IgD-negative memory B cell (primary cell): ENCODE measurements around the gene RFX4. TPM values are rescaled to one million over a fixed set of nuclear protein-coding genes. Genes with fewer than 3 reads are reported as not detected.

Experiments
- H3K27ac Mint-ChIP-seq, 3 donors: one replicate each; pipeline ENCODE4 v1.8.0; 2020 to 2022; ENCODE audit warnings: mild to moderate bottlenecking in 3 of 3, mixed read lengths in 3 of 3, moderate library complexity in 1 of 3
- H3K27me3 Mint-ChIP-seq: one replicate; pipeline ENCODE4 v1.8.0; 2021; ENCODE audit warnings: mixed read lengths
- H3K36me3 Mint-ChIP-seq: one replicate; pipeline ENCODE4 v1.8.0; 2020; ENCODE audit warnings: mild to moderate bottlenecking, mixed read lengths
- H3K4me1 Mint-ChIP-seq, 3 donors: one replicate each; pipeline ENCODE4 v1.8.0; 2020 to 2022; ENCODE audit warnings: mixed read lengths in 3 of 3, mild to moderate bottlenecking in 1 of 3
- H3K4me3 Mint-ChIP-seq, 4 donors: one replicate each; pipeline ENCODE4 v1.8.0; 2020 to 2022; ENCODE audit warnings: mild to moderate bottlenecking in 4 of 4, mixed read lengths in 4 of 4, moderate library complexity in 3 of 4
- H3K9me3 Mint-ChIP-seq, 3 donors: one replicate each; pipeline ENCODE4 v1.8.0; 2020 to 2021; ENCODE audit warnings: mixed read lengths in 3 of 3, mild to moderate bottlenecking in 1 of 3
- polyA plus RNA-seq: library from polyadenylated mRNA; unstranded; fragments of 300-500 nt; fragmentation: Illumina TruSeq; gene quantifications from one replicate; pipeline ENCODE4 v1.2.3, GENCODE V29; 2021

The RFX4 gene
- polyA plus RNA-seq, 1 donor from 2014 or later: not detected

- Mint-ChIP-seq H3K4me3 (no peak overlapping the region), H3K4me1 (no peaks in the 10 kb centered on the region), H3K27me3 (peaks cover 6% of the 10 kb centered on the region), H3K27ac (no peak overlapping the region), H3K36me3 (peaks cover 1% of the 10 kb centered on the region), H3K9me3 (no peaks in the 10 kb centered on the region)
Observed at GRCh38 chr12:106736051-106736957, 153.5 kb downstream of the RFX4 start.

DNA sequence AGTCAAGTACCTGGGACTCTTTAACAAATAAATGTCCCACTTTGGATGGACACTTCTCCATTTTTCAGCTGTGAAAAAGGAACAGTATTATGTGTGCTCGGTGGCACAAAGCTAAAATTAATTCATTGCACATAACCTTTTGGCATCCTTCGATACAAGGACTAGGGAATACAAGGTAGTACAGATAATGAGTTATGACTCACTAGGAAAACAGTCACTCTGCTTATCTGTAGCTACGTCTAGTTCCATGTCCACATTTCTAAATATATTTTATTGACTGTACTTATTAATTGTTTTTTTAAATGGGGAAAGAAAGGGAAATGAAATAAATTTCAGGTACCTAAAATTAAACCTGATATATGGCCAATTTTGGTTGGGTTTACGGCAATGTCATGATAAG lies 156.5 kb downstream of the RFX4 start:
- peaks cover 1% of the 10 kb centered on the region for H3K36me3 Mint-ChIP-seq
- H3K27me3 Mint-ChIP-seq: peaks cover 11% of the 10 kb centered on the region
- H3K4me1 Mint-ChIP-seq: no peaks in the 10 kb centered on the region
- H3K9me3 Mint-ChIP-seq: no peaks in the 10 kb centered on the region
- no peak overlapping the region for H3K4me3 Mint-ChIP-seq
- no peak overlapping the region for H3K27ac Mint-ChIP-seq

- Mint-ChIP-seq H3K9me3 (no peaks in the 10 kb centered on the region), H3K4me1 (no peaks in the 10 kb centered on the region), H3K4me3 (no peak overlapping the region), H3K27me3 (peaks cover 15% of the 10 kb centered on the region), H3K36me3 (peaks cover 1% of the 10 kb centered on the region), H3K27ac (no peak overlapping the region)
Observed at GRCh38 chr12:106739815-106740530, 157.2 kb downstream of the RFX4 start.

DNA sequence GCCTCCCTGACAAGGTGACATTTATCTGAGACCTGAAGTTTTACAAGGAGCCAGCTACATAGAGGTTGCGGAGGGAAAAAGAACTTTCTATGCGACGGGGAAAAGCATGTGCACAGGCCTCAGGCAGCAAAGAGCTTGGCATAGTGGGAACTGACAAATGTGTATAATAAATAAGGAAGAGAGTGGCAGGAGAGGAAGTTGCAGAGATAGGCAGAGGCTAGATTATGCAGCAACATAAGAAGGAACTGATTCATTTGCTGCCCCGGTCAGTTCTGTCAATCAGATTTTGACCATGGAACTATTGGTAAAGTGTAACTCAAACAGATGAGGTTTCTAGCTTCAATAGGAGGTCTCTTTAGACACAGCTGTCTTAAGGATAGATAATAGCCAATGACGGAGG lies 158.0 kb downstream of the RFX4 start:
- H3K36me3 Mint-ChIP-seq: peaks cover 1% of the 10 kb centered on the region
- no peaks in the 10 kb centered on the region for H3K4me1 Mint-ChIP-seq
- H3K9me3 Mint-ChIP-seq: no peaks in the 10 kb centered on the region
- no peak overlapping the region for H3K4me3 Mint-ChIP-seq
- peaks cover 16% of the 10 kb centered on the region for H3K27me3 Mint-ChIP-seq
- no peak overlapping the region for H3K27ac Mint-ChIP-seq

DNA sequence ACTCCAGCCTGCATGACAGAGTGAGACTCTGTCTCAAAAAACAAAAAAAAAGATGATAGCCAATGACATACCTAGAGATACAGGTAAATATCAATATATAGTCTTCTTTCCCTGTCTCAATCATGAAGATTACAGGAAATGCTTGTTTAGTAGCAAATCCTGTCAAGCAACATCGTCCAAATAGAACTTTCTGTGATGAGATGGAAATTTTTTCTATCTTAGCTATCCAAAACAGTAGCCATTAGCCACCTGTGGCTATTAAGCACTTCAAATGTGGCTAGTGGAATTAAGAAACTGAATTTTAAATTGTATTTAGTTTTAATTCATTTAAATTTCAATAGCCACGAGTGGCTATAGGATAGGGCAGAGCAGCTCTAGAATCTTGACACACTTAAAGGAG lies 158.4 kb downstream of the RFX4 start:
- H3K36me3 Mint-ChIP-seq: peaks cover 1% of the 10 kb centered on the region
- H3K9me3 Mint-ChIP-seq: no peaks in the 10 kb centered on the region
- peaks cover 16% of the 10 kb centered on the region for H3K27me3 Mint-ChIP-seq
- no peaks in the 10 kb centered on the region for H3K4me1 Mint-ChIP-seq
- no peak overlapping the region for H3K27ac Mint-ChIP-seq
- no peak overlapping the region for H3K4me3 Mint-ChIP-seq

DNA sequence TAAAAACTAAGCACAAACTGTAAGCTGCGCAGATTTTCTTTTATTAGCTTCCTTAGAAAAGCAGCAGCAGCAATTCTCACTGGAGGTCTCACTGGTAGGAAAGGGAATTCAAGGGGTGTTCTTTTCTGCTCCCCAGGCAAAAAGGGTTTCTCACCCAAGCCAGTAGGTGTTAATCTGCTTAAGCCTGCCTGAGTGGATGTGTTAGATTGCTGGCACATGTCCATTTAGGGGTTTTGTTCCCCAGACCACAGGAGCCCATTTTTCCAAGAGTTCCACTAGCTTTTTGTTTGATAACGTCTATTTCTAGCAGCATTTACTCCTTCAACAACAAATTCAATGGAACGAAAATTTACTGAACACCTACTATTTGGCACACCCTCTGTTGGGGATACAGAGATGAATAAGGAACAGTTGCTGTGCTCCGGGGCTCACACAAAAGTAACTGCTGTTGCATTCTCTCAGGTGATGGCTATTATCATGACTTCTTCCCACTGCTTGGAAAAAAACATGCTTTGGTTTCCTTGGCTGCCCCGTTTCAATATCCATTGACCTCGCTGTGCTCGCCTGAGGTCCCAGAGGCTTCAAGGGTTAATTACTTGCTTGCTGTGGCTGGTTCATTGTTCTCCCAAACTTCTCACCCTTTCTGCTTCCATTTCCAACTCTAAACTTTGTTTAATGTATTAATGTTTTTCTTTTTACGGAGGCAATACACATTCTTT lies 160.6 kb downstream of the RFX4 start:
- peaks cover 18% of the 10 kb centered on the region for H3K27me3 Mint-ChIP-seq
- H3K36me3 Mint-ChIP-seq: peaks cover 1% of the 10 kb centered on the region
- no peak overlapping the region for H3K27ac Mint-ChIP-seq
- H3K4me3 Mint-ChIP-seq: no peak overlapping the region
- peaks cover 5 to 9% (median 6%) of the 10 kb centered on the region in 3 donors for H3K4me1 Mint-ChIP-seq
- H3K9me3 Mint-ChIP-seq: no peaks in the 10 kb centered on the region

DNA sequence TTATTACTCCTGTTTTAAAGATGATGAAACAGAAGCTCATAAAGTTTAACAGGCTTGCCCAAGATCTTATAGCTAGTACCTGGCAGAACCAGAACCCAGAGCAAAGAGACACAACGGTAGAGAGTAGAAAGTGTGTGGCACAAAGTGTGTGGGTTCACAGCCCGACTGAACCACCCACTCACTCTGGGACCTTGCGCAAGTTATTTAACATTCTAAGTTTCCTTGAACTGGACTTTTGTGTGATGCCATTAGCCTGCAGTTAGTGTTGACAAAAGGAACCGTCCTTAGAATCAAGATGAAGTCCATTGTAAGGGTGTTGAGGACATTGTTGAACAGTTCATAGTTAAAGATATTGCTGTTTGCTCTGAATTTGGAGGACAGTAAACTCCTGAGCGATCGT lies 161.8 kb downstream of the RFX4 start:
- Mint-ChIP-seq H3K4me3 (no peak overlapping the region), H3K36me3 (peaks cover 1% of the 10 kb centered on the region), H3K9me3 (no peaks in the 10 kb centered on the region), H3K4me1 (peaks cover 5 to 9% (median 7%) of the 10 kb centered on the region in 3 donors), H3K27ac (no peak overlapping the region), H3K27me3 (peaks cover 17% of the 10 kb centered on the region)

- Mint-ChIP-seq H3K4me3 (no peak overlapping the region), H3K36me3 (peaks cover 1% of the 10 kb centered on the region), H3K27me3 (peaks cover 16% of the 10 kb centered on the region), H3K27ac (no peak overlapping the region), H3K4me1 (peaks cover 5 to 9% (median 7%) of the 10 kb centered on the region in 3 donors), H3K9me3 (no peaks in the 10 kb centered on the region)
Observed at GRCh38 chr12:106745181-106745745, 162.5 kb downstream of the RFX4 start.

DNA sequence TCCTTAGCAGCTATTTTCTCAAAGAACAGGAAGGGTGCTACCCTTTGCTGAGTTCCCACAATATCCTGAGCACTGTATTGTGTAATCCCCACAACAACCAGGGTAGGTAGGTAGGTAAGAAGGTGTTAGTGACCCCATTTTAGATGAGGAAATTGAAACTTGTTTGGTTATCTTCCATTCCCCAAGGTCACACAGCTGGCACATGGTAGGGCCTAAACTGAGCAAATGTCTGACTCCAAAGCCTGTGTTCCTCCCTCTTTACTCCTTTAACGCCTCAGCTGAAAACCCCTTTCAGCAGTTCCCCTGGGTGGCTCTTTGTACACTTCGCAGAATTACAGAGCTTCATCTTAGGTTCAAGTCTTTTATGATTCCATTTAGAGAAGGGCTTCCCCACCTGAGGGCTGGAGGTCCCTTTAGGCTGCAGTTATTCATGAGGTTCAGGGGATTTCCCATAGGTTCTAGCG lies 165.2 kb downstream of the RFX4 start:
- H3K4me1 Mint-ChIP-seq: peaks cover 7 to 12% (median 12%) of the 10 kb centered on the region in 3 donors
- no peaks in the 10 kb centered on the region for H3K9me3 Mint-ChIP-seq
- H3K27ac Mint-ChIP-seq: peak overlapping the region; percentile 19 to 85 (median 60)

DNA sequence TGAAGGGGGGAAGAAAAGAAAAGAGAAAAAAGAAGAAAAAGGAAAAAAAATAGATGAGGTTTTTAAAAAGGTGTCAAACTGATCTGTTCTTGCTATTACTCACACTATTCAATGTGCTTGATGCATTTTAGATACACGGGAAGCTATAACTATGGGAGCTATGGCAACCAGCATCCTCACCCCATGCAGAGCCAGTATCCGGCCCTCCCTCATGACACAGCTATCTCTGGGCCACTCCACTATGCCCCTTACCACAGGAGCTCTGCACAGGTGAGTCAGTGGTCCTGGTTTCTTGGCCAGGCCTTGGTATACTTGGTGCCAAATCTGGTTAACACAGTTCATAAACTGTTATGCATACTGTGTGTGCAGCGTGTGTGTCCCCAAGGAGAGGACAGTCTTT lies 167.7 kb downstream of the RFX4 start:
- Mint-ChIP-seq H3K27me3 (peaks cover 4% of the 10 kb centered on the region), H3K4me1 (peaks cover 16 to 30% (median 29%) of the 10 kb centered on the region in 3 donors), H3K36me3 (no peaks in the 10 kb centered on the region), H3K9me3 (no peaks in the 10 kb centered on the region), H3K4me3 (no peak overlapping the region), H3K27ac (no peak overlapping the region)

More for the DNA sequence above, 165.2 kb downstream of the RFX4 start:
- H3K27me3 Mint-ChIP-seq: peaks cover 12% of the 10 kb centered on the region
- H3K36me3 Mint-ChIP-seq: no peaks in the 10 kb centered on the region
- peak overlapping the region in 1 of 4 donors; percentile 6 for H3K4me3 Mint-ChIP-seq

GRCh38 chr12:106753526-106753925 lies 170.7 kb downstream of the RFX4 start:
- peak overlapping the region in 2 of 4 donors; percentile 74 to 89 for H3K4me3 Mint-ChIP-seq
- H3K4me1 Mint-ChIP-seq: peaks cover 9 to 23% (median 21%) of the 10 kb centered on the region in 3 donors
- peaks cover 2% of the 10 kb centered on the region for H3K27me3 Mint-ChIP-seq
- H3K27ac Mint-ChIP-seq: peak overlapping the region in 2 of 3 donors; percentile 32 to 48
- H3K36me3 Mint-ChIP-seq: no peaks in the 10 kb centered on the region
- no peaks in the 10 kb centered on the region for H3K9me3 Mint-ChIP-seq

DNA sequence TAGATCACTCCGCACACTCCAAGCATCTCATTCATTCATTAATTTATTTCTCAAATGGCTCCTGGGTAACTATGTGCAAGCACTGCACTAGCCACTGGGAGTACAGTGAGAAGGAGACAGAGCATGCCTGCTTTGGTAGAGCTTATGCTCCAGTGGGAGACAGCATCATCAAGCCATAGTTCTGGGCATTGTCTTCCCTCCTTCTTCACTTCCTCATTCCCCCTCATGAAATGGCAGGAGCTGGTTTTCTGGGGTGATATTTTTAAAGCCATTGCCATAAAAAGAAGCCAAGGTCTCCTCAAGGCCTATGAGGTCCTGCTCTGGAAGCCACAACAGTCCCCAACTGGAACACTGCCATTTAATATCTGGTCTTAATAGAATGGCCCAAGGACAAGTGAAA lies 171.5 kb downstream of the RFX4 start:
- Mint-ChIP-seq H3K9me3 (no peaks in the 10 kb centered on the region), H3K27me3 (peaks cover 2% of the 10 kb centered on the region), H3K4me3 (peak overlapping the region in 1 of 4 donors; percentile 40), H3K27ac (no peak overlapping the region), H3K4me1 (peaks cover 9 to 28% (median 24%) of the 10 kb centered on the region in 3 donors), H3K36me3 (peaks cover 3% of the 10 kb centered on the region)

DNA sequence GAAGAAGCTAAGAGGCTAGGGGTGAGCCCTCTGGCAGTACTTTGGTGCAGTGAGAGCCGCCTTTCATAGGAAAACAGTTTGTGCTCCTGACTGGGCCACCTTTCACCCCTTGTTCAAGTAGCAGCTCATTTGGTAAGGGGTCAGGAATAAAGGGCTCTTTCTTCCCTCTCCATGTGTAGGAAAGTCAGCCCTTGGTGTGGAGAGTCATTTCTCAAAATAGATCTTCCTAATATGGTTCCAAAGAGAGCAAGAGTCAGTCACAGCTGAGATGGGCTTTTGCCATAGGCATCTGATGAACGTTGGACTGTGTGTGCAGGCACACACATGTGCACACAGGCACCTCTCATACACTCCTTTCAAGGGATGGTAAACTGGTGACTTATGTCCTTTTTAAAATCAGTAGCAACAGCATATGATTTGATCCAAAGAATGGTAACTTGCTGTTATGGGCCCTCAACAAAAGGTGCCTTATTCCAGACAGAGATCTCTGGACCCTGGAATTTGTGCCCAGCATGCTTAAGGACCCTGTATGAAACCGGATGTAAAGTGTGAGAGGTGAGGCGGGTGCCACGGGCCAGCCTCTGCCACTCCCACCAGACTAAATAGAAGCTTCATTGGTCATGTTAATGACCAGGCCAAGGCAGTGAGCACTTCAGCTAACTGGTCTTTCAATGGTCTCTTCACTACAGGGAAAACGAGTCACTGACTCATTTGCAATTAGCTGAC lies 175.0 kb downstream of the RFX4 start:
- Mint-ChIP-seq H3K27me3 (peaks cover 2% of the 10 kb centered on the region), H3K4me3 (no peak overlapping the region), H3K4me1 (peaks cover 20 to 42% (median 38%) of the 10 kb centered on the region in 3 donors), H3K27ac (peak overlapping the region in 1 of 3 donors; percentile 67), H3K36me3 (peaks cover 7% of the 10 kb centered on the region), H3K9me3 (no peaks in the 10 kb centered on the region)
